DOHH2 (cell line): Measurements from ENCODE around the gene CHCHD6.

ENCODE experiments used
- H3F3A ChIP-seq: fragments of 200-600 bp; sonication (generic), shearing (Covaris generic); 2 replicates; pipeline ENCODE4 v1.6.0; 2016; ENCODE audit warnings: antibody characterized with exemption, mild to moderate bottlenecking; ENCODE audit not compliant: control insufficient read depth, insufficient read depth
- H3K27ac ChIP-seq: fragments of 200-600 bp; sonication (generic); 2 replicates; pipeline ENCODE4 v1.5.1; 2014; ENCODE audit warnings: low read depth, mild to moderate bottlenecking, low read length, moderate library complexity
- H3K27me3 ChIP-seq: fragments of 200-600 bp; sonication (generic); 2 replicates; pipeline ENCODE4 v1.6.1; 2014; ENCODE audit warnings: mild to moderate bottlenecking, low read length, mixed read lengths; ENCODE audit not compliant: control insufficient read depth
- H3K36me3 ChIP-seq: fragments of 200-600 bp; sonication (generic); 2 replicates; pipeline ENCODE4 v1.6.1; 2014; ENCODE audit warnings: mild to moderate bottlenecking, low read length, moderate library complexity, mixed read lengths; ENCODE audit not compliant: control insufficient read depth
- H3K4me1 ChIP-seq: fragments of 200-600 bp; sonication (generic); 2 replicates; pipeline ENCODE4 v1.6.1; 2014; ENCODE audit warnings: mild to moderate bottlenecking, low read length, mixed read lengths; ENCODE audit not compliant: control insufficient read depth
- H3K4me2 ChIP-seq: fragments of 200-600 bp; sonication (generic); 2 replicates; pipeline ENCODE4 v1.6.0; 2014; ENCODE audit warnings: mild to moderate bottlenecking, low read length, moderate library complexity
- H3K4me3 ChIP-seq: fragments of 200-600 bp; sonication (generic); 2 replicates; pipeline ENCODE4 v1.5.1; 2014; ENCODE audit warnings: mild to moderate bottlenecking, low read length, mixed read lengths
- H3K79me2 ChIP-seq: fragments of 200-600 bp; sonication (generic); 2 replicates; pipeline ENCODE4 v1.6.1; 2014; ENCODE audit warnings: mild to moderate bottlenecking, low read length, mixed read lengths; ENCODE audit not compliant: control insufficient read depth
- H3K9me2 ChIP-seq: fragments of 200-600 bp; sonication (generic); replicated peaks from 2 replicates; pipeline ENCODE4 v1.6.1; 2014; ENCODE audit warnings: mild to moderate bottlenecking, low read length, mixed read lengths; ENCODE audit not compliant: control insufficient read depth
- H3K9me3 ChIP-seq: fragments of 200-600 bp; sonication (generic); 2 replicates; pipeline ENCODE4 v1.6.1; 2014; ENCODE audit warnings: antibody characterized with exemption, low read length, mixed read lengths; ENCODE audit not compliant: control insufficient read depth, insufficient read depth
- H4K20me1 ChIP-seq: fragments of 200-600 bp; sonication (generic); 2 replicates; pipeline ENCODE4 v1.6.0; 2014; ENCODE audit warnings: low read depth, mild to moderate bottlenecking, antibody characterized with exemption, low read length, moderate library complexity; ENCODE audit not compliant: control insufficient read depth, insufficient read depth
- CTCF ChIP-seq: fragments of 200-600 bp; sonication (generic); IDR thresholded peaks from one replicate; pipeline ENCODE4 v1.5.1; 2014; ENCODE audit warnings: antibody characterized with exemption, mild to moderate bottlenecking, low read depth, low read length; ENCODE audit not compliant: poor library complexity, severe bottlenecking
- EZH2phosphoT487 ChIP-seq: fragments of 200-600 bp; sonication (generic); IDR thresholded peaks from 2 replicates; pipeline ENCODE4 v1.6.1; 2017; ENCODE audit warnings: borderline replicate concordance, mild to moderate bottlenecking, antibody characterized with exemption, low read length, moderate library complexity, mixed read lengths

The CHCHD6 gene

GRCh38 chr3:126716057-126716456 lies 12.0 kb downstream of the CHCHD6 start:
- Histone ChIP-seq H3K9me3 (no peaks in the 10 kb centered on the region), H3K27me3 (no peaks in the 10 kb centered on the region), H3K4me2 (no peak overlapping the region), H3K79me2 (peaks cover 11% of the 10 kb centered on the region), H3K27ac (no peak overlapping the region), H3K36me3 (no peaks in the 10 kb centered on the region), H3F3A (no peaks in the 10 kb centered on the region), H3K4me3 (no peak overlapping the region), H3K9me2 (no peaks in the 10 kb centered on the region), H4K20me1 (0 out of 2 replicates have a peak, but pooled peaks cover 3% of the 10 kb centered on the region), H3K4me1 (no peaks in the 10 kb centered on the region)
- TF ChIP-seq EZH2phosphoT487, result no peak
- TF ChIP-seq CTCF, result no peak

GRCh38 chr3:126718561-126719445 lies 14.8 kb downstream of the CHCHD6 start:
- Histone ChIP-seq H3K4me1 (no peaks in the 10 kb centered on the region), H3K79me2 (no peaks in the 10 kb centered on the region; the same call in 1 of the 2 replicates), H3K4me2 (no peak overlapping the region), H3K27me3 (no peaks in the 10 kb centered on the region), H3K9me2 (no peaks in the 10 kb centered on the region), H3F3A (no peaks in the 10 kb centered on the region), H3K9me3 (no peaks in the 10 kb centered on the region), H3K4me3 (no peak overlapping the region), H3K36me3 (no peaks in the 10 kb centered on the region), H3K27ac (no peak overlapping the region), H4K20me1 (0 out of 2 replicates have a peak, but pooled peaks cover 3% of the 10 kb centered on the region)
- TF ChIP-seq CTCF, result no peak

- Histone ChIP-seq H3K27me3 (no peaks in the 10 kb centered on the region), H3K4me2 (no peak overlapping the region), H3K36me3 (no peaks in the 10 kb centered on the region), H3K79me2 (no peaks in the 10 kb centered on the region), H3F3A (no peaks in the 10 kb centered on the region), H3K9me2 (no peaks in the 10 kb centered on the region), H4K20me1 (0 out of 2 replicates have a peak, but pooled peaks cover 3% of the 10 kb centered on the region), H3K4me3 (no peak overlapping the region), H3K4me1 (no peaks in the 10 kb centered on the region), H3K9me3 (no peaks in the 10 kb centered on the region), H3K27ac (no peak overlapping the region)
- no peak for TF ChIP-seq EZH2phosphoT487
Observed at GRCh38 chr3:126720596-126720995, 16.6 kb downstream of the CHCHD6 start.

- no peaks in the 10 kb centered on the region for H3K27me3 ChIP-seq
- no peaks in the 10 kb centered on the region for H3K9me2 ChIP-seq
- no peak overlapping the region for H3K4me2 ChIP-seq
- TF ChIP-seq EZH2phosphoT487 (no peak), CTCF (no peak)
- no peak overlapping the region for H3K27ac ChIP-seq
- no peaks in the 10 kb centered on the region for H4K20me1 ChIP-seq
- no peaks in the 10 kb centered on the region for H3F3A ChIP-seq
- H3K4me3 ChIP-seq, result no peak overlapping the region
- no peaks in the 10 kb centered on the region for H3K9me3 ChIP-seq
- H3K4me1 ChIP-seq, result no peaks in the 10 kb centered on the region
- no peaks in the 10 kb centered on the region for H3K36me3 ChIP-seq
- no peaks in the 10 kb centered on the region for H3K79me2 ChIP-seq
Observed at GRCh38 chr3:126721246-126721645, 17.2 kb downstream of the CHCHD6 start.
